Panc1 (cell line): Measurements from ENCODE around the gene TMEM218.

Source experiments
- CTCF ChIP-seq: fragments of 450-650 bp; IDR thresholded peaks from 2 replicates; pipeline ENCODE4 v1.5.1; 2017; ENCODE audit warnings: mild to moderate bottlenecking
- POLR2AphosphoS5 ChIP-seq: IDR thresholded peaks from 2 replicates; pipeline ENCODE4 v1.6.1; 2012; ENCODE audit warnings: mild to moderate bottlenecking, low read depth, low read length, moderate library complexity

- TF ChIP-seq POLR2AphosphoS5: no peak
- TF ChIP-seq CTCF: no peak
Measured at GRCh38 chr11:125071435-125071834, 40.0 kb downstream of the TMEM218 start.
